Neural progenitor cell (in vitro differentiated cells): ENCODE results near the gene FLNA.

Experiments
- CTCF ChIP-seq: fragments of 200-600 bp; sonication (generic); IDR thresholded peaks from 2 replicates; pipeline ENCODE4 v1.5.1; 2017; ENCODE audit warnings: antibody characterized with exemption, mild to moderate bottlenecking
- EZH2phosphoT487 ChIP-seq: fragments of 200-600 bp; sonication (generic); IDR thresholded peaks from 2 replicates; pipeline ENCODE4 v1.6.1; 2017; ENCODE audit warnings: antibody characterized with exemption

- no peak for TF ChIP-seq CTCF
- no peak for TF ChIP-seq EZH2phosphoT487
Measured at GRCh38 chrX:154356596-154356995, 17.8 kb downstream of the FLNA start.
